Tibial nerve (tissue), 4 donors: Measurements from ENCODE around the gene MYH16. TPM values are rescaled to one million over a fixed set of nuclear protein-coding genes. Genes with fewer than 3 reads are reported as not detected.
"Not testable (repeated sequence)": the region's sequence is repeated elsewhere in the genome, so short reads cannot be mapped to it uniquely, and the experiment has no call there.

ENCODE experiments used
- DNase-seq, 2 donors: peaks; one replicate each; pipeline ENCODE4 v3.0.0-alpha.2; 2019; ENCODE audit warnings: low spot score in 2 of 2
- H3K27ac ChIP-seq, 4 donors: fragments of 200-600 bp; sonication (generic) in 3 of 4; one replicate each; pipeline ENCODE4 v1.5.1; 2017 to 2019; ENCODE audit warnings: mild to moderate bottlenecking in 1 of 4
- H3K27me3 ChIP-seq, 2 donors: fragments of 200-600 bp; sonication (generic) in 1 of 2; one replicate each; pipeline versions ENCODE4 v1.5.1 to v1.6.0; 2017 to 2019
- H3K36me3 ChIP-seq, 3 donors: fragments of 200-600 bp; sonication (generic); one replicate each; pipeline ENCODE4 v1.5.1; 2018 to 2019
- H3K4me1 ChIP-seq, 4 donors: fragments of 200-600 bp; sonication (generic) in 3 of 4; one replicate each; pipeline ENCODE4 v1.5.1; 2017 to 2019
- H3K4me3 ChIP-seq, 4 donors: fragments of 200-600 bp; sonication (generic) in 3 of 4; one replicate each; pipeline ENCODE4 v1.5.1; 2017 to 2019; ENCODE audit warnings: mild to moderate bottlenecking in 1 of 4, moderate library complexity in 1 of 4
- H3K9me3 ChIP-seq, 4 donors: fragments of 200-600 bp; sonication (generic) in 3 of 4; one replicate each; pipeline ENCODE4 v1.5.1; 2017 to 2019
- EP300 ChIP-seq, 2 donors: sonication (generic); formaldehyde crosslinking; IDR thresholded peaks; one replicate each; pipeline ENCODE4 v1.6.1; 2017; ENCODE audit warnings: antibody characterized with exemption in 2 of 2, mild to moderate bottlenecking in 1 of 2
- POLR2A ChIP-seq, 2 donors: fragments of 450-650 bp; IDR thresholded peaks; one replicate each; pipeline ENCODE4 v1.6.1; 2017; ENCODE audit warnings: antibody characterized with exemption in 2 of 2, mild to moderate bottlenecking in 2 of 2, moderate library complexity in 2 of 2
- WGBS, 2 donors: methylation state at CpG; one replicate each; pipeline ENCODE4 v1.1.5; 2018; 5-methylcytosine and 5-hydroxymethylcytosine counted together
- total RNA-seq, 4 donors: library from RNA; depleted of rRNA; stranded (reverse); fragments of >200 nt; gene quantifications; one replicate each; pipeline ENCODE4 v1.1.0, GENCODE V29; 2016
- TF ChIP-seq, protein P1 (sequence below), 5 experiments: fragments of 200-600 bp in 3 of 5; fragments of 450-650 bp in 2 of 5; sonication (generic) in 3 of 5; IDR thresholded peaks; one replicate each; pipeline ENCODE4 v1.5.1; 2016 to 2019; ENCODE audit warnings: antibody characterized with exemption in 5 of 5, mild to moderate bottlenecking in 3 of 5, moderate library complexity in 2 of 5

Gene MYH16
- total RNA-seq, 4 donors from 2014 or later: not detected

DNA sequence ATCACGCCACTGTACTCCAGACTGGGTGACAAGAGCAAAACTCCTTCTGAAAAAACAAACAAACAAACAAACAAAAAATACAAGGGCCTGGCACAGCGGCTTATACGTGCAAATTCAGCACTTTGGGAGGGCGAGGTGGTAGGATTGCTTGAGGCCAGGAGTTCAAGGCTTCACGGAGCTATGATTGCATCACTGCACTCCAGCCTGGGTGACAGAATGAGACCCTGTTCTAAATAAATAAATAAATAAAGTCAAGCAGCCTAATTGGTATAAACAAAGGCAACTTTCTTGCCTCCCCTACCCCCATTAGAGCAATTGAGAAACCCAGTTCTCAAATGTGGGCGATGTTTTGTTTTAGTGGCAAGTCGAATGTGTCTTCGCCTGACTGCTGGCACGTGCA, 38.5 kb upstream of the MYH16 start:
- TF ChIP-seq POLR2A (IDR thresholded peaks at IDR 0.05): no peak
- no peak for TF ChIP-seq EP300 (IDR thresholded peaks at IDR 0.05)
- H3K27ac ChIP-seq: no peak overlapping the region
- no peak overlapping the region for H3K4me3 ChIP-seq
- H3K36me3 ChIP-seq: no peaks in the 10 kb centered on the region
- WGBS, 2 donors: 69 to 76% methylated on average over 9 of the region's 9 CpGs
- H3K4me1 ChIP-seq: no peaks in the 10 kb centered on the region
- peaks cover 0 to 9% (median 0%) of the 10 kb centered on the region in 4 donors for H3K9me3 ChIP-seq
- no peak for DNase-seq
- H3K27me3 ChIP-seq: no peaks in the 10 kb centered on the region

- TF ChIP-seq, protein P1, sequence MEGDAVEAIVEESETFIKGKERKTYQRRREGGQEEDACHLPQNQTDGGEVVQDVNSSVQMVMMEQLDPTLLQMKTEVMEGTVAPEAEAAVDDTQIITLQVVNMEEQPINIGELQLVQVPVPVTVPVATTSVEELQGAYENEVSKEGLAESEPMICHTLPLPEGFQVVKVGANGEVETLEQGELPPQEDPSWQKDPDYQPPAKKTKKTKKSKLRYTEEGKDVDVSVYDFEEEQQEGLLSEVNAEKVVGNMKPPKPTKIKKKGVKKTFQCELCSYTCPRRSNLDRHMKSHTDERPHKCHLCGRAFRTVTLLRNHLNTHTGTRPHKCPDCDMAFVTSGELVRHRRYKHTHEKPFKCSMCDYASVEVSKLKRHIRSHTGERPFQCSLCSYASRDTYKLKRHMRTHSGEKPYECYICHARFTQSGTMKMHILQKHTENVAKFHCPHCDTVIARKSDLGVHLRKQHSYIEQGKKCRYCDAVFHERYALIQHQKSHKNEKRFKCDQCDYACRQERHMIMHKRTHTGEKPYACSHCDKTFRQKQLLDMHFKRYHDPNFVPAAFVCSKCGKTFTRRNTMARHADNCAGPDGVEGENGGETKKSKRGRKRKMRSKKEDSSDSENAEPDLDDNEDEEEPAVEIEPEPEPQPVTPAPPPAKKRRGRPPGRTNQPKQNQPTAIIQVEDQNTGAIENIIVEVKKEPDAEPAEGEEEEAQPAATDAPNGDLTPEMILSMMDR (IDR thresholded peaks at IDR 0.05): no peak
- TF ChIP-seq POLR2A (IDR thresholded peaks at IDR 0.05) (no peak), EP300 (IDR thresholded peaks at IDR 0.05) (no peak)
- H3K9me3 ChIP-seq: peaks cover 0 to 9% (median 0%) of the 10 kb centered on the region in 4 donors
- H3K27me3 ChIP-seq: no peaks in the 10 kb centered on the region
- no peak overlapping the region for H3K27ac ChIP-seq
- H3K4me3 ChIP-seq: no peak overlapping the region
- DNase-seq: no peak
- WGBS, 2 donors: 78 to 82% methylated on average over 12 of the region's 12 CpGs
- no peaks in the 10 kb centered on the region for H3K36me3 ChIP-seq
- H3K4me1 ChIP-seq: no peaks in the 10 kb centered on the region
Observed at GRCh38 chr7:99235925-99236324, 36.7 kb upstream of the MYH16 start.

DNA sequence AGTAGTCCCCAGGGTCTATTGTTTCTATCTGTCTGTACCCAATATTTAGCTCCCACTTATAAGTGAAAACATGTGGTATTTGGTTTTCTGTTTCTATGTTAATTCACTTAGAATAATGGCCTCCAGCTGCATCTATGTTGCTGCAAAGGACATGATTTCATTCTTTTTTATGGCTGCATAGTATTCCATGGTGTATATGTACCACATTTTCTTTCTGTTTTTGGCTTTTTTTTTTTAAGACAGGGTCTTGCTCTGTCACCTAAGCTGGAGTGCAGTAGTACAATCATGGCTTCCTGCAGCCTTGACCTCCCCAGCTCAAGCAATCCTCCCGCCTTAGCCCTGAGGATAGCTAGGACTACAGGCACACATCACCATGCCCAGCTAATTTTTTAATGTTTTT, 34.8 kb upstream of the MYH16 start:
- H3K27me3 ChIP-seq, H3K4me1 ChIP-seq, H3K27ac ChIP-seq, H3K4me3 ChIP-seq, DNase-seq, H3K36me3 ChIP-seq, H3K9me3 ChIP-seq: not testable (repeated sequence)
- WGBS, 2 donors: 94 to 95% methylated on average over 1 of the region's 1 CpG

DNA sequence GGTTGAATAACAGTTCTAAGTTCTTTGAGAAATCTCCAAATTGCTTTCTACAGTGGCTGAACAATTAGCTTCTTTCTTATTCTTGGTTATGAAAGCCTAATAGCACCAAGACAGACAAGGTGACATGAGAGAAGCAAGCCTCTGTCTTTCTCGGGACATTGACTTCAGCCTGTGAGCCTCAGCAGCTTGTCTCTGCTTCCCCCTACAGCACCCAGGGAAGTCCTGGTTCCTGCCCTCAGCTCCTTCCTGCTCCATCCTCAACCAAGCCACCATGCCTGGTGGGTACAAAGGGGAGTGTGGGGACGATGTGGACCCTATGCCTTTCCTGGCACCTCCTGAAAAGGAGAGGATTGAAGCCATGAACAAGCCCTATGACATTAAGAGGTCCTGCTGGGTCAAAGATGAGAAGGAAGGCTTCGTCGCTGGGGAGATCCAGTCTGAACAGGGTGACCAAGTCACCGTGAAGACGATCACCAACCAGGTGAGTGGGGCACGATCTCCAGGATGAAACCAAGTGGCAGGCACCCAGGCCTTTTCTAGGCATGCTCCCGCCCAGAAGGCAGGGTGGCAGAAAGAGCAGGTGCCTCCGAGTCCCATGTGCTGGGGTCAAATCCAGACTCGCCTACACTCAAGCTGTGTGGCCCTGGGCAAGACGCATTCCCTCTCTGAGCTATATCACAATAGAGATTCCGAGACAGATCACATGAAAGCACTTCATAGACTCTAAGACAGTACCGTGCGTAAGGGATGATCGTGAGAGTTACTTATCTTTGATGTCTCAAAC, 33.9 kb upstream of the MYH16 start:
- TF ChIP-seq EP300 (IDR thresholded peaks at IDR 0.05) (no peak), POLR2A (IDR thresholded peaks at IDR 0.05) (no peak)
- TF ChIP-seq, protein P1 (IDR thresholded peaks at IDR 0.05): no peak
- Histone ChIP-seq H3K27me3 (no peaks in the 10 kb centered on the region), H3K36me3 (no peaks in the 10 kb centered on the region), H3K9me3 (peaks cover 0 to 9% (median 0%) of the 10 kb centered on the region in 4 donors), H3K4me1 (no peaks in the 10 kb centered on the region), H3K4me3 (no peak overlapping the region), H3K27ac (no peak overlapping the region)
- DNase-seq: no peak
- WGBS, 2 donors: 86 to 89% methylated on average over 15 of the region's 15 CpGs

DNA sequence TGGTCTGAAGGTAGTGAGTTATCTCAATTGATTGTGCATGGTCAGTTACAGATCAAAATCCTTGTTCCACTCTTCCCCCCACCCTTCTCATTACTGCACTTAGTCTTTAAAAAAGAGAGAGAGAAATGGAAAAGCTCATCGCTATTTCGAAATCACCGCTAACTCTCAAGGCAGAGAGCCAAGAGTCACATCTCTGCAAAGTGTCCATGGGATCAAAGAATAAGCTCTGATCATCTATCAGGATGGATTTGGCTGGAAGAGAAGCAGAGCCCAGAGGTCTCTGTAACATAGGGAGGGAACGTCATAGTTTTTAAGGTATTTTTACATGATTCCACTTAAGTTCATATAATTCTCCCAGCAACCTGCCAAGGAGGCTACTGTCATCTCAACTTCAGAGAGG, 30.0 kb upstream of the MYH16 start:
- no peak for DNase-seq
- H3K9me3 ChIP-seq: peaks cover 0 to 4% (median 0%) of the 10 kb centered on the region in 4 donors
- no peaks in the 10 kb centered on the region for H3K4me1 ChIP-seq
- no peaks in the 10 kb centered on the region for H3K36me3 ChIP-seq
- H3K27ac ChIP-seq: no peak overlapping the region
- H3K27me3 ChIP-seq: no peaks in the 10 kb centered on the region
- no peak overlapping the region for H3K4me3 ChIP-seq
- TF ChIP-seq, protein P1 (IDR thresholded peaks at IDR 0.05): no peak
- TF ChIP-seq EP300 (IDR thresholded peaks at IDR 0.05) (no peak), POLR2A (IDR thresholded peaks at IDR 0.05) (no peak)
- WGBS, 2 donors: 87 to 91% methylated on average over 4 of the region's 4 CpGs

GRCh38 chr7:99243751-99244337, 28.8 kb upstream of the MYH16 start:
- no peak for DNase-seq
- WGBS, 2 donors: 87 to 89% methylated on average over 5 of the region's 5 CpGs
- TF ChIP-seq POLR2A (IDR thresholded peaks at IDR 0.05): no peak
- TF ChIP-seq, protein P1 (IDR thresholded peaks at IDR 0.05): no peak
- no peak for TF ChIP-seq EP300 (IDR thresholded peaks at IDR 0.05)
- Histone ChIP-seq H3K4me3 (no peak overlapping the region), H3K36me3 (no peaks in the 10 kb centered on the region), H3K27ac (no peak overlapping the region), H3K27me3 (no peaks in the 10 kb centered on the region), H3K4me1 (no peaks in the 10 kb centered on the region), H3K9me3 (no peaks in the 10 kb centered on the region)
